SK-N-SH (cell line): Measurements from ENCODE around the gene ZFP36L1. TPM values are rescaled to one million over a fixed set of nuclear protein-coding genes. Genes with fewer than 3 reads are reported as not detected.
A peak's percentile ranks its signal among the peaks of the same experiment; 100 is the strongest.

Source experiments
- CTCF ChIA-PET: fragments of 300-600, 350-600 bp; formaldehyde crosslinking; extraction: SDS; loops from one replicate; lab custom pipeline; 2021; lab: Yijun Ruan, JAX
- POLR2A ChIA-PET: fragments of 350-600 bp; sonication (Branson Sonifier 250); formaldehyde crosslinking; extraction: SDS; loops from one replicate; lab custom pipeline; 2020; ENCODE audit warnings: antibody characterized with exemption, inconsistent platforms; lab: Yijun Ruan, JAX
- DNase-seq: peaks from one replicate; pipeline ENCODE4 v3.0.0; 2012
- H2AFZ ChIP-seq: fragments of 200-600 bp; sonication (generic); 2 replicates; pipeline ENCODE4 v1.8.1; 2016; ENCODE audit warnings: antibody characterized with exemption, mild to moderate bottlenecking, low read depth
- H3F3A ChIP-seq: fragments of 200-600 bp; sonication (generic); replicated peaks from 2 replicates; pipeline ENCODE3; 2016; ENCODE audit warnings: antibody characterized with exemption, mild to moderate bottlenecking; ENCODE audit not compliant: insufficient read depth
- H3K27ac ChIP-seq, 2 experiments: fragments of 200-500 bp in 1 of 2; fragments of 200-600 bp in 1 of 2; sonication (Bioruptor generic) in 1 of 2; sonication (generic), shearing (Covaris generic) in 1 of 2; 2 replicates each; pipeline versions ENCODE4 v1.5.1 to v1.6.1; 2014 to 2016; ENCODE audit warnings: low read depth in 2 of 2, inconsistent platforms in 1 of 2, low read length in 1 of 2, mild to moderate bottlenecking in 1 of 2, mixed read lengths in 1 of 2
- H3K27me3 ChIP-seq: fragments of 200-600 bp; sonication (generic), shearing (Covaris generic); 2 replicates; pipeline ENCODE4 v1.6.1; 2016; ENCODE audit warnings: mixed run types; ENCODE audit not compliant: insufficient read depth
- H3K36me3 ChIP-seq, 2 experiments: fragments of 200-500 bp in 1 of 2; fragments of 200-600 bp in 1 of 2; sonication (Bioruptor generic) in 1 of 2; sonication (generic) in 1 of 2; replicated peaks in 1 of 2; 2 replicates each; pipeline versions ENCODE3 to v1.5.1; 2014 to 2016; ENCODE audit warnings: low read length in 1 of 2, mild to moderate bottlenecking in 1 of 2; ENCODE audit not compliant: insufficient read depth in 2 of 2, control insufficient read depth in 1 of 2
- H3K4me1 ChIP-seq, 2 experiments: fragments of 200-500 bp in 1 of 2; fragments of 200-600 bp in 1 of 2; sonication (Bioruptor generic) in 1 of 2; sonication (generic), shearing (Covaris generic) in 1 of 2; 2 replicates each; pipeline versions ENCODE4 v1.5.1 to v1.6.1; 2014 to 2016; ENCODE audit warnings: low read depth in 1 of 2, low read length in 1 of 2, mixed run types in 1 of 2; ENCODE audit not compliant: insufficient read depth in 2 of 2, control insufficient read depth in 1 of 2
- H3K4me2 ChIP-seq: fragments of 200-600 bp; sonication (generic), shearing (Covaris generic); 2 replicates; pipeline ENCODE4 v1.6.1; 2017; ENCODE audit warnings: mixed run types
- H3K4me3 ChIP-seq, 2 experiments: fragments of 200-500 bp in 1 of 2; fragments of 200-600 bp in 1 of 2; sonication (Bioruptor generic) in 1 of 2; sonication (generic), shearing (Covaris generic) in 1 of 2; 2 replicates each; pipeline versions ENCODE4 v1.5.1 to v1.8.1; 2014 to 2016; ENCODE audit warnings: low read depth in 2 of 2, inconsistent platforms in 1 of 2, low read length in 1 of 2, mild to moderate bottlenecking in 1 of 2, mixed read lengths in 1 of 2, moderate library complexity in 1 of 2
- H3K79me2 ChIP-seq: fragments of 200-600 bp; sonication (generic); 2 replicates; pipeline ENCODE4 v1.8.1; 2017; ENCODE audit warnings: mild to moderate bottlenecking; ENCODE audit not compliant: insufficient read depth
- H3K9ac ChIP-seq: fragments of 200-600 bp; sonication (generic); 2 replicates; pipeline ENCODE4 v1.6.1; 2017; ENCODE audit warnings: mixed run types
- H3K9me2 ChIP-seq: fragments of 200-600 bp; sonication (generic); 2 replicates; pipeline ENCODE4 v1.6.1; 2017; ENCODE audit warnings: mixed run types
- H3K9me3 ChIP-seq: fragments of 200-600 bp; sonication (generic); 2 replicates; pipeline ENCODE4 v1.6.1; 2017; ENCODE audit warnings: mixed run types, mild to moderate bottlenecking, moderate library complexity
- H4K20me1 ChIP-seq: fragments of 200-600 bp; sonication (generic); 2 replicates; pipeline ENCODE4 v1.6.1; 2017; ENCODE audit warnings: mild to moderate bottlenecking, mixed run types; ENCODE audit not compliant: insufficient read depth
- CHD2 ChIP-seq: fragments of 150-350 bp; IDR thresholded peaks from 2 replicates; pipeline ENCODE4 v1.6.1; 2018; ENCODE audit warnings: low read length; ENCODE audit not compliant: partially characterized antibody
- FOXJ3 ChIP-seq: sonication (generic); formaldehyde crosslinking; IDR thresholded peaks from 2 replicates; pipeline ENCODE4 v1.5.1; 2020; ENCODE audit warnings: mild to moderate bottlenecking, missing genetic modification reagents
- GATA2 ChIP-seq: sonication (generic); formaldehyde crosslinking; IDR thresholded peaks from 2 replicates; pipeline ENCODE4 v1.5.0; 2020; ENCODE audit warnings: mild to moderate bottlenecking, missing genetic modification reagents
- JUND ChIP-seq: IDR thresholded peaks from 2 replicates; pipeline ENCODE4 v1.4.0; 2012
- MEF2A ChIP-seq: IDR thresholded peaks from 2 replicates; pipeline ENCODE4 v1.4.0; 2012; ENCODE audit warnings: low read depth, borderline replicate concordance
- PBX3 ChIP-seq: IDR thresholded peaks from 2 replicates; pipeline ENCODE4; 2012
- REST ChIP-seq: IDR thresholded peaks from 2 replicates; pipeline ENCODE4 v1.6.1; 2012; ENCODE audit warnings: mild to moderate bottlenecking, low read depth, low read length, moderate library complexity
- RXRA ChIP-seq: IDR thresholded peaks from 2 replicates; pipeline ENCODE4 v1.4.0; 2012; ENCODE audit warnings: low read depth, mild to moderate bottlenecking, borderline replicate concordance
- SMC3 ChIP-seq: IDR thresholded peaks from 2 replicates; pipeline ENCODE4 v1.6.1; 2012; ENCODE audit warnings: low read depth, low read length, improper control_type of control experiment
- TAF1 ChIP-seq: IDR thresholded peaks from 2 replicates; pipeline ENCODE4 v1.6.1; 2012; ENCODE audit warnings: low read depth, mild to moderate bottlenecking, low read length, moderate library complexity, borderline replicate concordance
- TCF12 ChIP-seq: IDR thresholded peaks from 2 replicates; pipeline ENCODE4 v1.4.0; 2012
- USF2 ChIP-seq: fragments of 150-350 bp; IDR thresholded peaks from 2 replicates; pipeline ENCODE4 v1.6.1; 2017; ENCODE audit warnings: antibody characterized with exemption, low read length, low read depth, borderline replicate concordance
- WGBS: methylation state at CpG from one replicate; pipeline ENCODE4 v1.1.6; 2017; ENCODE audit warnings: low lambda C conversion rate; 5-methylcytosine and 5-hydroxymethylcytosine counted together
- polyA plus RNA-seq, 3 experiments: library from polyadenylated mRNA; depleted of rRNA; stranded (reverse); fragments of >200 nt; gene quantifications; 2 replicates each; pipeline ENCODE4 v1.2.3, GENCODE V29; 2012
- TF ChIP-seq, protein P1 (sequence below): IDR thresholded peaks from 2 replicates; pipeline ENCODE4 v1.4.0; 2012; ENCODE audit warnings: low read depth, borderline replicate concordance

The ZFP36L1 gene
- polyA plus RNA-seq, 1 of the 3 experiments (the other 2 are of a cell fraction) = 16.5 TPM

GRCh38 chr14:68809524-68809923 lies 16.7 kb upstream of the ZFP36L1 start:
- DNase-seq = peak; percentile 6
- no peak overlapping the region for H3K4me2 ChIP-seq
- H3K36me3 ChIP-seq = no peaks in the 10 kb centered on the region
- H3K27me3 ChIP-seq = no peaks in the 10 kb centered on the region
- H3K79me2 ChIP-seq = no peaks in the 10 kb centered on the region
- H2AFZ ChIP-seq = no peak overlapping the region
- H3K9me3 ChIP-seq = no peaks in the 10 kb centered on the region
- no peak overlapping the region for H3K27ac ChIP-seq
- ChIA-PET CTCF (interaction anchor here (0.7 to 4.5 kb wide), 6 partner anchors 14 to 866 kb away, joined by 3 to 20 read pairs (median 6); no protein-coding TSS in a partner anchor), POLR2A (no interaction called here)
- no peak overlapping the region for H3K4me3 ChIP-seq
- 98% methylated on average over 2 of the region's 4 CpGs for WGBS
- H4K20me1 ChIP-seq = no peaks in the 10 kb centered on the region
- H3K4me1 ChIP-seq = peaks cover 20 to 21% of the 10 kb centered on the region in 2 experiments; a peak in 3 of 4 replicates
- H3F3A ChIP-seq = no peaks in the 10 kb centered on the region
- TF ChIP-seq RXRA = no peak
- TF ChIP-seq USF2 = no peak
- TF ChIP-seq SMC3 = no peak
- TF ChIP-seq JUND = no peak
- no peak for TF ChIP-seq FOXJ3 (CRISPR knock-in tag)
- no peak for TF ChIP-seq MEF2A
- no peak for TF ChIP-seq TCF12
- no peak for TF ChIP-seq PBX3
- no peak for TF ChIP-seq GATA2
- TF ChIP-seq, protein P1, sequence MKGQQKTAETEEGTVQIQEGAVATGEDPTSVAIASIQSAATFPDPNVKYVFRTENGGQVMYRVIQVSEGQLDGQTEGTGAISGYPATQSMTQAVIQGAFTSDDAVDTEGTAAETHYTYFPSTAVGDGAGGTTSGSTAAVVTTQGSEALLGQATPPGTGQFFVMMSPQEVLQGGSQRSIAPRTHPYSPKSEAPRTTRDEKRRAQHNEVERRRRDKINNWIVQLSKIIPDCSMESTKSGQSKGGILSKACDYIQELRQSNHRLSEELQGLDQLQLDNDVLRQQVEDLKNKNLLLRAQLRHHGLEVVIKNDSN = no peak
- no peaks in the 10 kb centered on the region for H3K9me2 ChIP-seq
- H3K9ac ChIP-seq = no peak overlapping the region

- no peak overlapping the region for H3K4me3 ChIP-seq
- ChIA-PET CTCF (interaction anchor here (0.5 to 4.5 kb wide), 6 partner anchors 8 to 971 kb away, joined by 3 to 31 read pairs (median 6); no protein-coding TSS in a partner anchor), POLR2A (no interaction called here)
- no peaks in the 10 kb centered on the region for H3K79me2 ChIP-seq
- peaks cover 13 to 16% of the 10 kb centered on the region in 2 experiments; a peak in 3 of 4 replicates for H3K4me1 ChIP-seq
- H3K9me3 ChIP-seq = no peaks in the 10 kb centered on the region
- H4K20me1 ChIP-seq = no peaks in the 10 kb centered on the region
- WGBS = 97% methylated on average over 7 of the region's 7 CpGs
- H3K9ac ChIP-seq = no peak overlapping the region
- H3K4me2 ChIP-seq = no peak overlapping the region
- peak; percentile 17 for DNase-seq
- no peak overlapping the region for H2AFZ ChIP-seq
- H3F3A ChIP-seq = no peaks in the 10 kb centered on the region
- H3K27me3 ChIP-seq = no peaks in the 10 kb centered on the region
- TF ChIP-seq CHD2 (no peak), TAF1 (no peak), REST (no peak)
- H3K27ac ChIP-seq = no peak overlapping the region
- no peaks in the 10 kb centered on the region for H3K36me3 ChIP-seq
- H3K9me2 ChIP-seq = no peaks in the 10 kb centered on the region
Measured at GRCh38 chr14:68808696-68809480, 16.0 kb upstream of the ZFP36L1 start.
